COLO829 (cell line): Measurements from ENCODE around the gene PNMA6E.

Experiments
- DNase-seq: peaks from one replicate; pipeline ENCODE4 v3.0.0; 2012; ENCODE audit warnings: low spot score

PNMA6E gene

DNA sequence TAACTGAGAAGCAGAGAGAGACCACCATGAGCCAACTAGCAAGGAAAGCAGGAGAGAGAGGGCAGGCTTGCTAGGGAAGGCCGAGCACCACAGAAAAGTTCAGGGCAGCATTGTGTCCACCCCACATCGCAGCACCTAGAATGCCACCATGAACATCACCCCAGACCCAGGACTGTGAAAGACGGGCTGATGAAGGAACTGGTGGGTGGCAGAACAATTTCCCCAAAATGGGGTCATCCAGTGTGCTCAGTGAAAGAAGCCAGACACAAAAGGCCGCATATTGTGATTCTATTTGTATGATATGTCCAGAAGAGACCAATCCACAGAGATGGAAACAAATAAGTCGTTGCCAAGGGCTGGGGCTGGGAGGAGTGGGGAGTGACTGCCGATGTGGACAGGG, 16.8 kb downstream of the PNMA6E start:
- no peak for DNase-seq

DNA sequence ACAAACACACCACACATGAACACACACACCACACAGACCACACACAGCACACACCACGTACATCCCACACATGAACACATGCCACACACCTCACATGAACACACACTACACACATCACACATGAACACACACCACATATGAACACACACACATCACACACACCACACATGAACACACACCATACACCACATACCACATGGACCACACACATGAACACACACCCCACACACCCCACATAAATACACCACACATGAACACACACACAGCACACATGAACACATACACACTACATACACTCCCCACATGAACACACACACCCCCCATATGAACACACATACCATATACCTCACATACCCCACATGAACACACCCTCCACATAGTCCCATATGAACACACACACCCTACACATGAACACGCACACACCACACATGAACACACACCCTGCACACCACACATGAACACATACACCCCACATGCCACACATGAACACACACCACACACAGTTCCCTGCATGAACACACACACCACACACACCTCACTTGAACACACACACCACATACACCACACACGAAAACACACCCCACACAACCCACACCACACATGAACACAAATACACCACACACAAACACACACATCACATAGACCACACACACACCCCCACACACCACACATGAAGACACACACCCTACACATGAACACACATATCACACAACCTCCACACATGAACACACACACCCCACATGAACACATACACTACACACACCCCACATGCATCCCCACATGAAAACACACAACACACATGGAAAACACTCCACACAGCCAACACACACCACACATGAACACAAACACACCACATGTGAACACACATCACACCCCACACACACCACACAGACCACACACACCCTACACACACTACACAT, 18.3 kb downstream of the PNMA6E start:
- no peak for DNase-seq

DNA sequence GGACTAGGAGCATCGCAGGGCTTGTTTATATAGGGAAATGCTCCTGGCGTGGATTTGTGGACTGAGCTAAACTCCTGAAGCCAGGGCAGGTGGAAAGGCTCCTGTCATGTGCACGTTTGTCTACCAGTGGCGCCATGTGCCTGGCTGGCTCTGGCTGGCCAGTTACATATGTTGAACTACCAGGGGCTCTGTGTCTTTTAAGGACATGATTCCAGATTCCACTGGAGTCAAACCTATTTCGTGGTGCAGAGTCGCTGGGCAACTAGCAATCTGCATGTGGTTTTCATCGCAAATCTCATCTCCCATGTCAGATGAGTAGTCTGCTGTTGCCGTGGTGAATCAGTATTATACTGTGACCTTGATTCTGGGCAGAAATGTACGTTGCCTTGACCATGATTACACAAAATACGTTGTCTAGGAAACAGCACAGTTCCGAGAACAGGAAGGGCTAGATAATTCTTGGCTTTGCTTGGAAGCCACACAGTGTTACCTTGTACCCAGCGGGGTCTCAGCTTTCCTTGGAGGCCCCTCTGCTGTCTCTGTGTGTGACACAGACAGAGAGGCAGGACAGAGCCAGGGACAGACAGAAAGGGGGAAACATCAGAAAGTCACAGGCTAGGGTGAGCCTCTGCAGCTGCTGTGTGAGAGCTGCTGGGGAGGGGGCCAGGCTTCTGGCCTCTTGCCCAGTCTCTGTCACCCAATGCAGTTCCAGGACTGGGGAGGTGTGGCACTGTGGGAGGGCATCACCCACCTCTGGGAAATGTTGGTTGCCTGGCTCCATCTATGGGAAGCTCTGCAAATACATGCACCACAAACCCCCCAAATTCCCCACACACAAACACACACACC, 19.2 kb downstream of the PNMA6E start:
- peak; percentile 49 for DNase-seq

DNA sequence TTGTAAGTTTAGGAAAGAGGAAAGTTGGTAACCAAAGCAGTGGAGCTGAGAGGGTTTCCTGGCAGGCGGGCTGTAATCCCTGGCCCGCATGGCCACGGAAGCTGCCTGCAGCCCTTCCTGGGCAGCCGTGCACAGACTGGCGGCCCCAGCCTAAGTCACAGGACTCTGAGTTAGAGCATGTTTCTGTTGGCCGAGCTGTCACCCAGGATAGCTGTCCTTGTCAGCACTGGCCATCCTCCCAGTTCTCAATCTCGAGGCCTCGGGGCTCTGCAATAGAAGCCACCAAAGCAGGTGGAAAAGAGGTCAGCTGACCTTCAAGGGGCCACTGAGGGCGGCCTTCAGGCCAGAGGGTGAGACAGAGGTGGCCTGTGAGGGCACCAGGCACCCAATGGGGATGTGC, 20.5 kb downstream of the PNMA6E start:
- DNase-seq = no peak

DNA sequence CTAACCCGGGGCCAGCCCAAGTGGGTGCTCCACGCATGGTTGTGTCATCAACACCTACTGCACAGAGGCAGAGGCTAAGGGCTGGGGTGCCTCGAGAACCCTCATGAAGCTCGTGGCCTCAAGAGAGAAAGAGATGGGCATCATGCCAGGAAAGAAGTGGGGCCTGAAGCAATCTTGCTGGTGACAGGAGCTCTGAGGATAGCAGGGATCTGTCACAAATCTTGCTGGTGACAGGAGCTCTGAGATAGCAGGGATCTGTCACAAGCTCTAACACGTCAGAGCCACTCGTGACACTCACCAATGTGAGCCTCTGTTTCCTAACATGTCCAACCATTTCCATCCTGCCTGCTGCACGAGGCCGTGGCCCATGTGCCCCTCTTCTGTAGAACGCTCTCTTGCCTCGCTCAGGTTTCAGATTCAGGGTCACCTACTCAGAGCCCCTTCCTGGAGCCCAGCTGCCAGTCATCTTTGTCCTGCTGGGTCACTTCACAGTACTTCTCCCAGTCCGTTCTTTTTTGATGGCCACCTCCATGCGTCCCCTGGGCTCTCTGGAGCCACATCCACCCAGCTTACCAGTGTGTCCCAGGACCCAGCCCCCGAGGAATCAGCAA, 21.1 kb downstream of the PNMA6E start:
- no peak for DNase-seq

DNA sequence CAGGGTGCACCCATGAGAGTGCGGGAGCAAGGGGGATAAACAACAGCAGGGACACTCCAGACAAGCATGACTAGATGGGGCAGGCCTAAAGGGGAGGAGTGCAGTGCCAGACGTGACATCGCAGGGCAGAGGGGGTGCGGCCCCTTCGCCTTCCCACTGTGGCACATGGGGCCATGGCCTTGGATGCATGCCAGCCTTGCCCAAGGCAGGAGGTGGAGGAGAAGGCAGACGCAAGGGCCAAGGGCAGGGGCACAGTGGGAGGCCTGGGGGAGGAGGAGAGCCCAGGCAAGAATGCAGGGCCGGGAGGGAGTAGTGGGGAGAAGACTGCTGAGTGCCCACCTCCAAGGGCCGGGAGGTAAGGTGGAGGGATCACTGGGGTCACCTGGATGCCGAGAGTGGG, 21.6 kb downstream of the PNMA6E start:
- DNase-seq = no peak

DNA sequence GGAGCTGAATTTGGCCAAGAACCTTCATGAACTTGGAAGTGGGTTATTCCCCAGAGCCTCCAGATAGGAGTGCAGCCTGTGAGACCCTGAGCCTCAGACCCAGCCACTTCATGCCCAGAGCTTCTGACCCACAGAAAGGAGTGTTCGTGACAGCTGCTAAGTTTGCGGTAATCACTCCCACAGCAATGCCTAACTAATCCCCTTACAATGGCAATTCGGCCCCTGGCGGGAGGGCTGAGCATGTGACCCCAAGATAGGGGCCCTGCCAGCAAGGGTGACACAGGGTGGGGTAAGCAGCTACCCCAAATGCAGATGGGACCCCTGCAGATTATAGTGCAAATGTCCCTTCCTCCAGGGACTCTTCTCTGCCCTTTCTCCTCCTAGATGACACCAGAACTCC, 22.5 kb downstream of the PNMA6E start:
- no peak for DNase-seq

DNA sequence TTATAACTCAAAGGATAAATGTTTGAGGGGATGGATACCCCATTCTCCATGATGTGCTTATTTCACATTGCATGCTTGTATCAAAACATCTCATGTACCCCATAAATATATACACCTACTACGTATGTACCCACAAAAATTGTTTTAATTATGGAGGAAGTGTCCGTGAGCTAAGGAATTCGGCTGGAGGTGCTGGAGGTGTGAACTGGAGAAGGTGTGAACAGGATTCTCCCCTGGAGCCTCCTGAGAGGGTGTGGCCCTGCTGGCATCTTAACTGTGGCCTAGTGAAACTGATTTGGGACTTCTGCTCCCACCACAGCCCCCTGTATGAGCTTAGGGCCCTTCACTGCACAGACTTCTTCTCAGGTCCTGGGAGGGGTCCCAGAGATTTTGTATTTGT, 23.4 kb downstream of the PNMA6E start:
- DNase-seq = no peak

DNA sequence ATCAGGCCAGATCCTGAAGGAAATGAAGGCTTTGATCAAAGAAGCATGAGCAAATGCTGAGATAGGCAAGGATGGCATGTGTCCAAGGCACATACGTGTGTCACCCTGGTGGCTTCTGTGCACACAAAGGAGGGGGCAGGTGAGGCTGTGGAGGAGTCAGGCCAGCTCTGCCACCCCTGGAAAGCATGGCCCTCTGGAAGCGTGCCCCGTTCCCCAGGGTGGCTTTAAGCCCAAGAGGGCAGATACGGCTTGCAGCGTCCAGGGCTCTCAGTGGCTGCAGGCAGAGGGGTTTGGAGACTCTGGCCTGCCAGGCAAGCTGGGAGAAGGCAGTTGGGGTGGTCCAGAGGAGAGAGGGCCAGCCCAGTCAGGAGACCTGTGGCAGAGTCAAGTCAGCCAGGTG, 25.6 kb downstream of the PNMA6E start:
- no peak for DNase-seq

DNA sequence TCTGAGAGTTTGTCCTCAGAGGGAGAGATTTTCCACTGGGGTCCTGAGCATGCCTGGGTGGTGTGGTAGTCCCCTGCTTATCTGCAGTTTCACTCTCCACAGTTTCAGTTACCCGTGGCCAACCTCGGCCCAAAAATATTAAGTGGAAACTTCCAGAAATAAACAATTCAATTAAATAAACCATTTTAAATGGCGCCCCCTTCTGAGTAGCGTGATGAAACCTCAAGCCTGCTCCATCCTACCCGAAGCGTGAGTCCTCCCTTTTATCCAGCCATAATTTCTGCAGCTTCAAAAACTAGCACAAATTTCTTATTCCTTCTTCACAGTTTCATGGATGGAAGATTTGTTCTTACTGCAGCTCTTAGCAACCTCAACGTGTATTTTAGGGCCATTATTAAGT, 26.7 kb downstream of the PNMA6E start:
- DNase-seq = no peak

DNA sequence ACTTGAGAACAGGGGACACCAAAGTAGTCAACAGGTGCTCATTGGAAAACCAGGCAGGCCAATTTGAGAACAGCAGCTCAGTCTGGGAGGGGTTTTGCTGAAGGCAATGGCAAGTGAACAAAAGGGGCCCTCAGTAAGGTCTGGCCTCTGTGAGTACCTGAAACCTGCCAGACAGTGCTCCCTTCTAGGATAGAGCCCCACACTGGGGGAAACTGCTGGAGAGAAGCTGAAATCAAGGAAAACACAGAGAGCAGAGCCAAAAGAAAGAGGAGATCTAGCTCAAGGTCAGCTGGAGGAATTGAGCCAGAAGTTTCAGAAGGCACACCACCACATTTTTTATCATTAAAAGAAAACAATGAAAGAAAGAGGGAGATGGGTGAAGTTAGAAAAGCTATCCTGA, 28.2 kb downstream of the PNMA6E start:
- DNase-seq = no peak

DNA sequence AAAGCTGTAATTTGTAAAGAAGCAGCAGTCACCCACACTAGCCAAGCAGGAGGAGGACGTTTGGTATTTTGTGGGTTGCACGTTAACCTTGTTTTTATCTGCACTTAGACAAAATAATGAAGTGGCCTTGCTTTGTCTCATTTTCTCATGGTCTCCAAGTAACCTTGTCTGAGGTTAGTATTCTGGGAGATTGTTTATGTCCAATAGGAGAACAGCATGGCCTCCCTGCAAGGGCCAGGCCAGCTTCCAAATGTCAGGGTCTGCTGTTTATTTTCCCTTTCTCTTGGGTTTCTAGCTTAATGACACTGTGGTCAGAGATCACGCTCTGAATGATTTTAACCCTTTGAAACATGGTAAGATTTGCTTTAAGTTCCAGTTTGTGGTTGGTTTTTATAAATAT, 29.9 kb downstream of the PNMA6E start:
- DNase-seq = no peak

DNA sequence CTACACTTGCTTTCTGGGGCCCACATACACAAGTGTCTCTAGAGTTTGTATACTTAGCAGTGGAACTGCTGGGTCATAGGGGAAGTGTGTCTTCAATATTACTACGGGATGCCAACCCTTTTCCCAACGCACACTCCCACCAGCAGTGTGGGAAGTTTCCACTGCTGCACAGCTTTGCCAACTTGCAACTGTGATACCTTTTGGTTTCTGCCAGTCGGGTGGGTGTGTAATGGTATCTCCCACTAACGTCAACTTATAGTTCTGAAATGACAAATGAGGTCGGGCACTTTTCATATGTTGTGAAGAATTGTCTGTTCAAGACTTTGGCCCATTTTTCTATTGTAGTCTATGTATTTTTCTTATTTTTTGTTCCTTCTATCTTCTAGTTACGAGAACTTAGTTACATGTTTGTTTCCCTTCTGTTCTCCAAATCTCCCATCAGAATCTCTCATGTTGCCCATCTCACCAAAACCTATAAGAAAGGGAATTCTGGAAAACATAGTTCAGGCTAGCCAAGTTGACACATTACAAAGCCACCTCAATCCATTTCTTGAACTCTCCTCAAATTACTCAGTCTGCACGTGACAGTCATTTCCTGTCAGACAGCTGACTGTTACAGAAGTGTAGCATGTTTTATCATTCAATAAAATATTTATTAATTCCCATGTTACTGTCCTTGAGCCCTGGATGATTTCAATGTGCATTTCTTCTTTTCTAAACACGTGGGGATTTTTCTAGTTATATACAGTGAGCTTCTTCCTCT, 30.7 kb downstream of the PNMA6E start:
- peak; percentile 4 for DNase-seq

DNA sequence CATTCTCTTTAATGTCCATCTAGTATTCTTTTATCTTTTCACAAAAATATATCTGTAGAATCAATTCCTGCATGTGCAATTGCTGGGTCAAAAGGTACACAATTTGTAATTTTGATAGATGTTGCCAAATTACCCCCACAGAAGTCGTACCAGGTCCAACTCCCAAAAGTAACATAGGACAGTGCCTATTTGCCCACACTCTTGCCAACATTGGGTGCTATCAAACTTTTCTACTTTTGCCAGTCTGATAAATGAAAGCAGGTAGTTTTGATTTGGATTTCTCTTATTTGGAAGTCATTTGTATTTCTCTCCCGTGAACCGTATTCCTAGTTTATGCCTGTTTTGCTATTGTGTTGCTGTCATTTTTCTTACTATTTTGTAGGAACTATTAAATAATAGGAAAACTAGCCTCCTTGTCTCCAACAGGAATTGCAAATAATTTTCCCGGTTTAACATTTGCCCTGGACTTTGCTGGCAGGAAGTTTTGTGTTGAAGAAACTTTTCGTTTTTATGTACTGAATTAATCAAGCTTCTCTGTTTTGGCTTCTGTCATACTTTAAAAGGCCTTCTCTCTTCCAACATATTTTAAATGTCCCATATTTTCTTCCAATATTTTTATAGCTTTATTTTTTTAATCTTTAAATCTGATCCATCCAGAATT, 34.1 kb downstream of the PNMA6E start:
- DNase-seq = no peak

DNA sequence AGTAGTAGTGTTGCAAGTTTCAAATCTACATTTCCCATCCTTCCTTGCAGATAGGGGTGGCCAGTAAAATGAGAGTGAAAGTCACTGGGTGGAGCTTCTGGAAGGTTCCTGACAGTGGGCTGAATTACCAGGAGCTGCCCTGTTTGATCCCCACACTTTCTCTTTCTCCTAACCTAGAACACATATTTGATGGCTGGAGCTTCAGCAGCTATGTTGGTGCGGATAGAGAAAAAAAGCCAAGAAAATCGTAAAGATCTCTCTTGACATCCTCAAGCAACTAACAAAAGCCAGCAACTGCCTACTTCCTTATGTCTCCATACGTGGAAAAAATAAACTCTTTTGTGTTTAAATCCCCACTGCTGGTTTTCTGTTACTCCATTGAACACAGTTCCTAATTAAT, 35.0 kb downstream of the PNMA6E start:
- DNase-seq = no peak

DNA sequence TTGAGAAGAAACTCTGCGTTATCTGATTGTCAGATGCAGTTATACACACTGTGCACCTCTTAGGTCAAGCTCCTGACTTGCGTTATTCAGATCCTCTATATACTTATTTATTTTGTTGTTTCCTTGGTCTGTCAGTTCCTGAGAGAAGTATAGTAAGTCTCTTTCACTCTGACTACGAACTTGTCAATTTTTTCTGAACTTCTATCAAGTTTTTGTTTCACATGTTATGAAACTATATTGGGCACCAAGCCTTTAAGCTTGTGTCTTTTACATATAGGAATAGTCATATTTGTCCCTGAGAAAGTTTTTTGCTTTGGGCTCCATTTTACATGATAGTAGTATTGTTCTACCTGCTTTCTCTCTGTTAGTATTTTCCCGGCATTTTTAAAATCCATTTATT, 35.5 kb downstream of the PNMA6E start:
- no peak for DNase-seq

DNA sequence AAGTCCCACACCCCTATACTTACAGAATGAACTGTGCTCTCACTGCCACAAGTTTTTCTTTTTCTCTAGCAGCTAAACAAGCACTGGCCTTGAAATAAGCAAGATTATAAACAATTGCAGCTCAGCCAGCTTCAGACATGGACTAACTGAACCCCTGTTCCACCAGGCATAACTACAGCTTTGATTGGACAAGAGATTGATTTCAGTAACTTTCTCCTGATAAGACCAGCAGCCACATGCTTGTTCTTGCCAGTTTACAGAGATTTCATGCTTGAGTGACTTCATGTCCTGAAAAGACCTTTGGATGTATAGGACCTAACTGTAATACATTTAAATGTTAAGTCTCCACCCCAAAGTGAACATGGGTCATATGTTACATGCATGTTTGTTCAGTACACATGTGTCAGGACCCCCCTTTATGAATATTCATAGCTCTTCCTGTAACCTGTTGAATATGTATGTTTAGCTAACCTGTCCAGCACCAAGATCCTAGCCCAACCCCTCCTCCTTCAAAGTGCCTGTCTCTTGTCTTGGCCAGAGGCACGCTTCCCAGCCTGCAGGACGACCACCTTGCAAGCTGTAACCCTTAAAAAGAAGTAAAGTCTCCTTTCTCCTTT, 39.3 kb downstream of the PNMA6E start:
- no peak for DNase-seq

DNA sequence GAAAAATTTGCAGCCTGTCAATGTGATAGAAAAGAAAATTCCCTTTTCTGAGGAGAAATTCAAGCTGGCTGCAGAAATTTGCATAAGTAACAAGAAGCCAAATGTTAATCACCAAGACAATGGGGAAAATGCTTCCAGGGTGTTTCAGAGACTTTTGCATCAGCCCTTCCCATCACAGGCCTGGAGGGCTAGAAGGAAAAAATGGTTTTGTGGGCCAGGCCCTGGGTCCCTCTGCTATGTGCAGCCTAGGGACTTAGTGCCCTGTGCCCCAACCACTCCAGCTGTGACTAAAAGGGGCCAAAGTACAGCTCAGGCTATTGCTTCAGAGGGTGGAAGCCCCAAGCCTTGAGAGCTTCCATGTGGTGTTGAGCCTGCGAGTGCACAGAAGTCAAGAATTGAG, 43.3 kb downstream of the PNMA6E start:
- no peak for DNase-seq

DNA sequence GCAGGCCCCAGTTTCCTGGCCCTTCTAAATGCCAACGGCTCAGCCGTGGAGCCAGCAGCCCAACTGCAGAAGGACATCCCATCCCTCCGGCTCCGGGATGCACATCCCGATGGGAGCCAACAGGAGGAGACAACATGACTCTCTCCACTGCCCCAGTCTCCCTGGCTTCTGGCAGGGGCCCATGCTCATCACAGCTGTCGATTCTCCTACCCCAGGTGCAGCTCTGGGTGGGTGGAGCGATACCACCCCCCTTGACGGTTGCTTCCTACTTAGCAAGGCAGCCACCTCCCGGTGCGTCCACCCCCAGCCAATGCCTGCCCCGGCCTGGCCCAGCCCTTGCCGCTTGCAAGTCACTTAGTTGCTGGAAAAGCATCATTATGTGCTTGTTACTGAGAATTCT, 47.7 kb downstream of the PNMA6E start:
- no peak for DNase-seq

DNA sequence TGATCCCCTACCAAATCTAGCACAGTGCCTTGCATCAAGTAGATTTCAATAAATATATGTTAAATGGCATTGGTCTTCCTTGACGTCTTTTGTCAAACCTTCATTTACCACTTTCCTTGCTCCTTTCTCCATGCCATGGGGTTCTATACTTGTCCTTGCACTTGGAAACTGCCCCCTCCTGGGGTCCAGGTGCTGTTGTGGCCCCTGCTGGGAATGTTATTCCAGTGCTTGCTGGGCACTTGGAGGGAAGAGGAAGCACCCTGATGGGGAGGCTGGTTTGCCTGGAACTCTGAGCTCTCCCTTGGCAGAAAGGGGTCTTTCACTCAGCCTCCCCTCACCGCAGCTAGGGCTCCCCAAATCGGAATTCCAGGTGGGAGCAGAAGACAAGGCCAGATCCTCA, 48.3 kb downstream of the PNMA6E start:
- no peak for DNase-seq

DNA sequence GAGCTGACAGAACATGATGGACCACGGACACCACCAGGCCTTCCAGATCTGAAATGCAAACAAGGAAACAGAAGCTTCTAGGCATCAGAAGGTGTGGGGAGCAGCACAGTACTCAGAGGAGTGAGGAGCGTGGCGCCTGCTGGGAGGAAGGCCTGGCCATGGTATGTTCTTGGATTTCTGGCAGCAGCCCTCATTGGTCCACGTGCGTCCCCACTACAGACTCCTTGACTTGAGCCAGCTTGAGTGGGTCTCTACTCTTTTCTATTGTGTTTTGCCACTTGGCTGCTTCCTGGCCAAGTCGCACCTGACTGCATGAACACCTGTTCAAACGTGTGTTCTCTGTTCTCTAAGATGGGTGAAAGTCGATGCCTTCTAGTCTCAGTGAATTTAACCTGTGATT, 49.2 kb downstream of the PNMA6E start:
- DNase-seq = no peak
